B cell (primary cell): ENCODE results near the gene GAK. TPM values are rescaled to one million over a fixed set of nuclear protein-coding genes. Genes with fewer than 3 reads are reported as not detected.

Experiments
- ATAC-seq: fragments of 200-7000 bp; cut with Tn5 transposase; one replicate; pipeline ENCODE4 v1.10.0; 2021; ENCODE audit warnings: low read depth, mild to moderate bottlenecking, moderate number of reproducible peaks, moderate library complexity
- CTCF ChIA-PET: fragments of 350-600 bp; sonication (Branson Sonifier 250); formaldehyde crosslinking; loops from one replicate; lab custom pipeline; 2021; ENCODE audit warnings: antibody characterized with exemption, inconsistent platforms; lab: Charles Lee
- POLR2A ChIA-PET: fragments of 350-600 bp; sonication (Branson Sonifier 250); formaldehyde crosslinking; loops from one replicate; lab custom pipeline; 2021; ENCODE audit warnings: antibody characterized with exemption; lab: Charles Lee
- DNase-seq: peaks from one replicate; pipeline ENCODE4 v3.0.0; 2013
- H2AFZ ChIP-seq: 2 replicates; pipeline ENCODE4 v1.6.1; 2012; ENCODE audit warnings: mild to moderate bottlenecking, low read depth, low read length; ENCODE audit not compliant: insufficient read depth, poor library complexity, severe bottlenecking
- H3K27ac ChIP-seq, 2 donors: 1 replicate in 1 of 2; 2 replicates in 1 of 2; pipeline ENCODE4 v1.5.1; 2012 to 2013; ENCODE audit warnings: low read length in 2 of 2, mild to moderate bottlenecking in 2 of 2, moderate library complexity in 1 of 2
- H3K27me3 ChIP-seq, 4 experiments: fragments of 200-600 bp in 1 of 4; sonication (generic) in 1 of 4; replicated peaks in 1 of 4; 1 replicate in 2 of 4; 2 replicates in 2 of 4; pipeline versions ENCODE4 v1.6.1 to v1.7.0; 2013 to 2016; ENCODE audit warnings: low read length in 3 of 4, mild to moderate bottlenecking in 2 of 4, mixed read lengths in 1 of 4, moderate library complexity in 1 of 4; ENCODE audit not compliant: insufficient read depth in 4 of 4, control insufficient read depth in 3 of 4; ENCODE audit errors: control extremely low read depth in 1 of 4
- H3K36me3 ChIP-seq, 2 experiments: replicated peaks in 1 of 2; 1 replicate in 1 of 2; 2 replicates in 1 of 2; pipeline versions ENCODE4 v1.6.1 to v1.7.1; 2013; ENCODE audit warnings: low read length in 1 of 2; ENCODE audit not compliant: insufficient read depth in 2 of 2, control insufficient read depth in 1 of 2; ENCODE audit errors: control extremely low read depth in 1 of 2, extremely low read depth in 1 of 2
- H3K4me1 ChIP-seq, 2 donors: fragments of 200-600 bp in 1 of 2; sonication (generic) in 1 of 2; 1 replicate in 1 of 2; 2 replicates in 1 of 2; pipeline versions ENCODE4 v1.5.1 to v1.6.1; 2013 to 2017; ENCODE audit warnings: low read length in 2 of 2; ENCODE audit not compliant: control insufficient read depth in 2 of 2, insufficient read depth in 2 of 2
- H3K4me2 ChIP-seq: replicated peaks from 2 replicates; pipeline ENCODE3; 2012; ENCODE audit warnings: mild to moderate bottlenecking, low read depth, low read length; ENCODE audit not compliant: poor library complexity, severe bottlenecking
- H3K4me3 ChIP-seq, 5 experiments: fragments of 200-600 bp in 1 of 5; sonication (generic) in 1 of 5; 1 replicate in 3 of 5; 2 replicates in 2 of 5; pipeline versions ENCODE4 v1.5.1 to v1.7.0; 2011 to 2016; ENCODE audit warnings: low read length in 4 of 5, mild to moderate bottlenecking in 4 of 5, low read depth in 2 of 5, control low read depth in 1 of 5, moderate library complexity in 1 of 5; ENCODE audit not compliant: insufficient read depth in 1 of 5; ENCODE audit errors: control extremely low read depth in 1 of 5, extremely low read depth in 1 of 5
- H3K79me2 ChIP-seq: fragments of 200-600 bp; sonication (generic); one replicate; pipeline ENCODE4 v1.6.0; 2016; ENCODE audit warnings: low read length; ENCODE audit not compliant: control insufficient read depth, insufficient read depth
- H3K9ac ChIP-seq: fragments of 200-600 bp; sonication (generic); 2 replicates; pipeline ENCODE4 v1.6.1; 2017; ENCODE audit warnings: mild to moderate bottlenecking, low read length, moderate library complexity
- H3K9me3 ChIP-seq, 3 donors: one replicate each; pipeline versions ENCODE4 v1.6.1 to v1.7.1; 2013; ENCODE audit warnings: low read length in 2 of 3; ENCODE audit not compliant: control insufficient read depth in 2 of 3, insufficient read depth in 1 of 3; ENCODE audit errors: control extremely low read depth in 1 of 3
- H4K20me1 ChIP-seq: 2 replicates; pipeline ENCODE4 v1.6.0; 2012; ENCODE audit warnings: mild to moderate bottlenecking, low read length; ENCODE audit not compliant: insufficient read depth, control insufficient read depth, poor library complexity, severe bottlenecking
- H3K27ac Mint-ChIP-seq: one replicate; pipeline ENCODE4 v1.8.0; 2021; ENCODE audit warnings: mixed read lengths
- H3K27me3 Mint-ChIP-seq: one replicate; pipeline ENCODE4 v1.8.0; 2021; ENCODE audit warnings: mixed read lengths
- H3K4me1 Mint-ChIP-seq: one replicate; pipeline ENCODE4 v1.8.0; 2021; ENCODE audit warnings: mixed read lengths
- H3K4me3 Mint-ChIP-seq: one replicate; pipeline ENCODE4 v1.8.0; 2021; ENCODE audit warnings: mixed read lengths
- H3K9me3 Mint-ChIP-seq: one replicate; pipeline ENCODE4 v1.8.0; 2022; ENCODE audit warnings: mixed read lengths; ENCODE audit not compliant: insufficient read depth
- EZH2 ChIP-seq: IDR thresholded peaks from 2 replicates; pipeline ENCODE4 v1.6.1; 2012; ENCODE audit warnings: borderline replicate concordance, low read depth, mild to moderate bottlenecking, moderate library complexity, low read length; ENCODE audit not compliant: insufficient read depth, poor library complexity, severe bottlenecking
- WGBS: methylation state at CpG from one replicate; pipeline ENCODE4 v1.1.5; 2013; ENCODE audit warnings: missing lambda C conversion rate; ENCODE audit not compliant: insufficient coverage; 5-methylcytosine and 5-hydroxymethylcytosine counted together
- intact Hi-C: fragments of 100-400 bp; cut with micrococcal nuclease; formaldehyde crosslinking; loops from one replicate; pipeline ENCODE4 v1.10.0; 2022
- polyA plus RNA-seq: library from polyadenylated mRNA; depleted of rRNA; stranded (reverse); fragments of >200 nt; gene quantifications from 2 replicates; pipeline ENCODE4 v1.2.3, GENCODE V29; 2012
- total RNA-seq, 2 donors: library from RNA; stranded (reverse); fragments of 120-200 nt in 1 of 2; gene quantifications; 1 replicate in 1 of 2; 2 replicates in 1 of 2; pipeline versions ENCODE4 v1.2.3 to v1.2.4, GENCODE V29; 2013 to 2022
- TF ChIP-seq, protein P1 (sequence below): fragments of 200-600 bp; IDR thresholded peaks from one replicate; pipeline ENCODE4 v1.8.0; 2022; ENCODE audit warnings: antibody characterized with exemption, mild to moderate bottlenecking

The GAK gene
- total and polyA plus RNA-seq, 2 donors (not counting 1 experiment from before 2014, with no cell fraction given), result 113 to 283 TPM

DNA sequence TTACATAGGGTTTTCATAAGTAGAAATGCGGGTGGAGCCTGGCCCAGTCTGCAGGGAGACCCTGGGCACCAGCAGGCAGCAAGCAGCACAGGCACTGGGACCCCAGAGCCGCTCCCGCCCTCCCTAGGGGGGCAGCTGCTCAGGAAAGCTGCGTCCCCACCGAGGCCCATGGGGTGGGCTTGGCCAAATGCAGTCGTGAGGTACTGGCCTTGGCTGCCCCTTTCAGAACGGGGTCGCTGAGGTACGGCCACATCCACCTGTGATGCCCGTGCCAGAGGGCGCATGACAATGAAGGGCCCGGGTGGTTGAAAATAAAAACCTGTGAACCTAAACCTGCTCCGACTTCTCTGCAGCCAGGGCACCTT is 16.8 kb upstream of the GAK start:
- intact Hi-C loops, result no loop called here
- no peak overlapping the region for H3K4me3 Mint-ChIP-seq
- no peaks in the 10 kb centered on the region for H3K9me3 Mint-ChIP-seq
- H3K27me3 Mint-ChIP-seq, result no peaks in the 10 kb centered on the region
- Histone ChIP-seq H3K4me3 (no peak overlapping the region), H3K9me3 (peaks cover 0 to 5% (median 0%) of the 10 kb centered on the region in 3 donors), H3K27ac (no peak overlapping the region), H4K20me1 (peaks cover 74% of the 10 kb centered on the region), H2AFZ (no peak overlapping the region), H3K4me2 (no peak overlapping the region), H3K4me1 (peaks cover 0 to 18% of the 10 kb centered on the region in 2 donors), H3K27me3 (no peaks in the 10 kb centered on the region), H3K36me3 (peaks cover 0 to 21% of the 10 kb centered on the region in 2 experiments), H3K79me2 (peaks cover 54% of the 10 kb centered on the region), H3K9ac (no peak overlapping the region)
- H3K4me1 Mint-ChIP-seq, result peaks cover 16% of the 10 kb centered on the region
- ATAC-seq, result no peak
- POLR2A ChIA-PET, result no interaction called here
- 99% methylated on average over 13 of the region's 13 CpGs for WGBS
- CTCF ChIA-PET, result no interaction called here
- no peak overlapping the region for H3K27ac Mint-ChIP-seq
- TF ChIP-seq, protein P1, sequence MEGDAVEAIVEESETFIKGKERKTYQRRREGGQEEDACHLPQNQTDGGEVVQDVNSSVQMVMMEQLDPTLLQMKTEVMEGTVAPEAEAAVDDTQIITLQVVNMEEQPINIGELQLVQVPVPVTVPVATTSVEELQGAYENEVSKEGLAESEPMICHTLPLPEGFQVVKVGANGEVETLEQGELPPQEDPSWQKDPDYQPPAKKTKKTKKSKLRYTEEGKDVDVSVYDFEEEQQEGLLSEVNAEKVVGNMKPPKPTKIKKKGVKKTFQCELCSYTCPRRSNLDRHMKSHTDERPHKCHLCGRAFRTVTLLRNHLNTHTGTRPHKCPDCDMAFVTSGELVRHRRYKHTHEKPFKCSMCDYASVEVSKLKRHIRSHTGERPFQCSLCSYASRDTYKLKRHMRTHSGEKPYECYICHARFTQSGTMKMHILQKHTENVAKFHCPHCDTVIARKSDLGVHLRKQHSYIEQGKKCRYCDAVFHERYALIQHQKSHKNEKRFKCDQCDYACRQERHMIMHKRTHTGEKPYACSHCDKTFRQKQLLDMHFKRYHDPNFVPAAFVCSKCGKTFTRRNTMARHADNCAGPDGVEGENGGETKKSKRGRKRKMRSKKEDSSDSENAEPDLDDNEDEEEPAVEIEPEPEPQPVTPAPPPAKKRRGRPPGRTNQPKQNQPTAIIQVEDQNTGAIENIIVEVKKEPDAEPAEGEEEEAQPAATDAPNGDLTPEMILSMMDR, result no peak
- no peak for TF ChIP-seq EZH2
- DNase-seq, result no peak

DNA sequence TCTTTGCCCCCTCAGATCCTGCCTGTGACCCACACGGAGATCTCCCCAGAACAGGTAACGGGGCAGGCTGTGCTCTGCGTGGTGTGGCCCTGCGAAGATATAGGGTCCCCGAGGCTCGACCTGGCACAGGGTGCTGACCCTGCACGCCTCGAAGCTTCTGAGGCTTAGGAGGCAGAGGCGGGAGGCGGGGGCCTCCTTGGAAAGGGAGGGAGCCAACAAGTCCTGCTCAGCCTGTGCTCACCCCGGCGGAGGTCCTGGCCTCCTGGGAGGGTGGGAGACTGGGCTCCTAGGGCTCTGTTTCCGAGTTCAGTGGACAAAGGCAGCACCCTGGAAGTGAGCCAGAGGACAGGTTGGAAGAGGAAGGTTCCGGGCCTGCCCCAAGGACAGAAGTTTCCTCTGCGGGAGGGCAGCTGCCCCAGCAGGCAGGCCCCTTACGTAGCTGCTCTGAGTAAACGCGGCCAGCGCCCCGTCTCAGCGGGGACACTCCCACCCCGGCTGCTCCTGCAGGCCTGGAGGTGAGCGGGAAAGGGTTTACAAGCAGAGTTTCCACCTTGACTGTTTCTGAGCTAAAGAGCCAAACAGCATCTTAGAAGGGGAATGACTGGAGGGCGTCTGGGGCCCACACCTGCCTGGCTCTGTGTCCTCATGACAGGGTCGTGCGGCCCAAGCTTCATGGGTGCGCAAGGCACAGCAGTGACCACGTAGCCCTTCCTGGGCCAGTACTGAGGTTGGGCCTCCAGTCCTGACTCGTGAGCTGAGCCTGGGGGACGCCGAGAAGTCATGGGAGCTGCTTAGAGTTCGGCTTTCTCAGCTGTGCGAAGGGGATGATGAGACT is 16.2 kb upstream of the GAK start:
- Mint-ChIP-seq H3K4me1 (peaks cover 16% of the 10 kb centered on the region), H3K27ac (no peak overlapping the region), H3K27me3 (no peaks in the 10 kb centered on the region), H3K9me3 (no peaks in the 10 kb centered on the region), H3K4me3 (no peak overlapping the region)
- POLR2A ChIA-PET, result no interaction called here
- Histone ChIP-seq H3K4me1 (peaks cover 0 to 18% of the 10 kb centered on the region in 2 donors), H3K27ac (no peak overlapping the region), H3K27me3 (no peaks in the 10 kb centered on the region), H3K9ac (no peak overlapping the region), H3K4me2 (no peak overlapping the region), H3K79me2 (peaks cover 60% of the 10 kb centered on the region), H3K4me3 (no peak overlapping the region), H3K9me3 (peaks cover 0 to 2% (median 0%) of the 10 kb centered on the region in 3 donors), H3K36me3 (peaks cover 0 to 20% of the 10 kb centered on the region in 2 experiments), H4K20me1 (peaks cover 80% of the 10 kb centered on the region), H2AFZ (no peak overlapping the region)
- TF ChIP-seq EZH2, result no peak
- TF ChIP-seq, protein P1, result no peak
- ATAC-seq (no peak), DNase-seq (no peak)
- WGBS, result 96% methylated on average over 33 of the region's 33 CpGs
- CTCF ChIA-PET, result no interaction called here
- intact Hi-C loops, result no loop called here
